ENCODE measurements around the gene ATG9B.

Gene ATG9B

DNA sequence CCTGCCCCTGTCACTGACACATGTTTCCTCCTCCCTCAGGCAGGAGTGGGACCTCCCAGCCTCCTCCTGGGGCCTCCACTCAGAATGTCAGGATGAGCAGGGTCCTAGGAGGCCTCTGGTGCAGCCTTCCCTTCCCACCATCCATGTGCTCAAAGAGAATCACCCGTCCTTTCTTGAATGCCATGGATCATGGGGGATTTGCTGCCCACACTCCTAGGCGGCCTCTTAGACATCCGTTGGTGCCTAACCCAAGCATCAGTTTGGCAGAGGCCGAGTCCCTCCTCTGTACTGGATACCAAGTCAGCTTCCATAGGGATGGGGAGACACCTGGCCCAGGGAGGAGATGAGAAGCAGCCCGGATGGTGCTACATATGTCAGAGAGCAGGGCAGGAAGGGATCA lies 26.5 kb downstream of the ATG9B start:
- DNase-seq = no peak

DNA sequence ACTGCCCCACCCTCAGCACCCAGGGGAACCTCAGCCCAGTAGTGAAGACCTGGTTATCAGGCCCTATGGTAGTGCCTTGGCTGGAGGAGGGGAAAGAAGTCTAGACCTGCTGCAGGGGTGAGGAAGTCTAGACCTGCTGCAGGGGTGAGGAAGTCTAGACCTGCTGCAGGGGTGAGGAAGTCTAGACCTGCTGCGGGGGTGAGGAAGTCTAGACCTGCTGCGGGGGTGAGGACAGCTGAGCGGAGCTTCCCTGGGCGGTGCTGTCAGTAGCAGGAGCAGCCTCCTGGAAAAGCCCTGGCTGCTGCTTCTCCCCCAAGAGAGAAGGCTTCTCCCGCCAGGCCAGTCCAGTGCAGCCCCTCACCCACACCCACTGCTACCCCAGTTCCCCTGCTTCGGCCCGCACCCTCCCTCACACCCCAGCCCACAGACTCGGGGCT lies 27.2 kb downstream of the ATG9B start:
- DNase-seq = no peak

DNA sequence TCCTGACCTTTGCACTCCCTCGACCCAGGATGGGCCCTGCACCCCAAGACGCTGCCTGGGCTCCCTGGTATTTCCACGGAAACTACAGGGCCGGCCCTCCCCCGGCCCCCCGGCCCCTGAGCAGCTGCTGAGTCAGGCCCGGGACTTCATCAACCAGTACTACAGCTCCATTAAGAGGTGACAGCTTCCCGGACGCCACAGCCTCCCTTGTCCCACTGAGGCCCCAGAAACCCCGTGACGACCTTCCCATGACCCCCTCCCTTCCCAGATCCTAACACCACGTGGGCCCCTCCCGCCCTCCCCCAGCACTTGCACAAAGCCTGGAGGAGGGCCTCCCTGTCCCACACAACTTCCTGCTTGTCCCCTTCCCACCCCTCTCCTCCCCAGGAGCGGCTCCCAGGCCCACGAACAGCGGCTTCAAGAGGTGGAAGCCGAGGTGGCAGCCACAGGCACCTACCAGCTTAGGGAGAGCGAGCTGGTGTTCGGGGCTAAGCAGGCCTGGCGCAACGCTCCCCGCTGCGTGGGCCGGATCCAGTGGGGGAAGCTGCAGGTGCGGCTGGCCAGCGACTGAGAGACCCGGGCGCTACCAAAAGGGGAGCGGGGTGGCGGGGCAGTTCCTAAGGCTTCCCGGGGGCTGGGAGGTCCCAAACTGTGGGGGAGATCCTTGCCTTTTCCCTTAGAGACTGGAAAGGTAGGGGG lies 27.8 kb downstream of the ATG9B start:
- no peak for DNase-seq

DNA sequence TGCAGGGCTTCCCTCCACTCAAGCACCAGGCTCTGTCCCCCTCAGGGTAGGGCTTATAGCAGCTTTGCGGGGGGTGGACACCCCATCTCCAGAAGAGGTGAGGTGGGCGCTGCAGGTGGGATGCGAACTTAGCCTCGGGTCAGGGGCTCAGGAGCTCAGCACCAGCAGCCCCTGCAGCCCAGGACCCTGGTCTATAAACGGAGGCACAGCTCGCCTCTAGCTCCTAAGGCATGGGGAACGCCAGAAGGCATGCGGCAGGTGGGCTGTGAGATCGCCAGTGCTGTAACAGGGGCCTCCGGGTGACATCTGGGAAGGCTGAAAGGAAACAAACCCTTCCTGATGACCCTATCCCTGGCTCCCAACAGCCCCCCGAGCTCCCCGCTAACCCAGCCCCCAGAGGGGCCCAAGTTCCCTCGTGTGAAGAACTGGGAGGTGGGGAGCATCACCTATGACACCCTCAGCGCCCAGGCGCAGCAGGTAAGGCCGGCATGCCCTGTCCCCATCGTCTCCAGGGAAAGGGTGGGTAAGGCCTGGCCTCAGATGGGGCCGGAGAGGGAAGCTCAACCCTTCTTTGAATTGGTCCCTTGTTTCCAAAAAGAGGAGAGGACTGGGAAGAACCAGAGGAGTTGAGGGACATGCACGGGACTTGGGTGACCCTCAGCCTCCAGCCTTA lies 29.3 kb downstream of the ATG9B start:
- DNase-seq = no peak

DNA sequence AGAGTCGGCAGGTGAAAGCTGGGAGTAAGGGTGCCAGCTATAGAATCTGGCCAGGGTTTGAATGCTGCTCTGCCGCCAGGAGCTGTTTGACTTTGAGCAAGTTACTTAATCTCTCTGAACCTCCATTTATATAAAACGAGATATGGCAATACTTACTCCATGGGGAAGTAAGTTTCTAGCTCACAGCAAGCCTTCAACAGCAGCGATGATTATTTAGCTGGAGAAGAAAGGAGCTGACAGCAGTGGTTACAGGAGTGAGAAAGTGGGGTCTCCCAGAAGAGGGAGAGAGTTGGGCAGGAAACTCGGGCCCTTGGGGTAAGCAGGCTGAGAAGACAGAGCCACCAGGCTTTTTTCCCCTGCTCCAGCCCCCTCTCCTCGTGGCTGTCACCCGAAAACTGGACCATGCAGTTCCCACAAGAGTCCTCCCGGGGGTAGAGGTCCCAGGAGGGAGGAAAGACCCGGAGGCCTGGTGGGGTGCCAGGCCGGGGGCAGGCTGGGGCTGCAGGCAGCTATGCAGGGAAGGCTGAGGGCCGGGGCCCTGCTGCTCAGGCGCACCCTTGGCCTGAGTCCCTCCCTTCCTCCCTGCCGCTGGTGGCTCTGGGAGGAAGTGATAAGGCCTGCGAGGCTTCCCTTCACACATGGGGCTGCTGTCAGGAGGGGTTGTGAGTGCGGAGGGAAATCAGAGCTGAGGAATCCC lies 30.0 kb downstream of the ATG9B start:
- DNase-seq = no peak

DNA sequence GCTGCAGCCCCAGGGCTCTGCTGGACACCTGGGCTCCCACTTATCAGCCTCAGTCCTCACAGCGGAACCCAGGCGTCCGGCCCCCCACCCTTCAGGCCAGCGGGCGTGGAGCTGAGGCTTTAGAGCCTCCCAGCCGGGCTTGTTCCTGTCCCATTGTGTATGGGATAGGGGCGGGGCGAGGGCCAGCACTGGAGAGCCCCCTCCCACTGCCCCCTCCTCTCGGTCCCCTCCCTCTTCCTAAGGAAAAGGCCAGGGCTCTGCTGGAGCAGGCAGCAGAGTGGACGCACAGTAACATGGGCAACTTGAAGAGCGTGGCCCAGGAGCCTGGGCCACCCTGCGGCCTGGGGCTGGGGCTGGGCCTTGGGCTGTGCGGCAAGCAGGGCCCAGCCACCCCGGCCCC lies 30.8 kb downstream of the ATG9B start:
- DNase-seq = no peak

DNA sequence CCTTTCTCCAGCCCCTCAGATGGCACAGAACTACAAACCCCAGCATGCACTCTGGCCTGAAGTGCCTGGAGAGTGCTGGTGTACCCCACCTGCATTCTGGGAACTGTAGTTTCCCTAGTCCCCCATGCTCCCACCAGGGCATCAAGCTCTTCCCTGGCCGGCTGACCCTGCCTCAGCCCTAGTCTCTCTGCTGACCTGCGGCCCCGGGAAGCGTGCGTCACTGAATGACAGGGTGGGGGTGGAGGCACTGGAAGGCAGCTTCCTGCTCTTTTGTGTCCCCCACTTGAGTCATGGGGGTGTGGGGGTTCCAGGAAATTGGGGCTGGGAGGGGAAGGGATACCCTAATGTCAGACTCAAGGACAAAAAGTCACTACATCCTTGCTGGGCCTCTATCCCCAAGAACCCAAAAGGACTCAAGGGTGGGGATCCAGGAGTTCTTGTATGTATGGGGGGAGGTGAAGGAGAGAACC lies 31.4 kb downstream of the ATG9B start:
- DNase-seq = no peak

DNA sequence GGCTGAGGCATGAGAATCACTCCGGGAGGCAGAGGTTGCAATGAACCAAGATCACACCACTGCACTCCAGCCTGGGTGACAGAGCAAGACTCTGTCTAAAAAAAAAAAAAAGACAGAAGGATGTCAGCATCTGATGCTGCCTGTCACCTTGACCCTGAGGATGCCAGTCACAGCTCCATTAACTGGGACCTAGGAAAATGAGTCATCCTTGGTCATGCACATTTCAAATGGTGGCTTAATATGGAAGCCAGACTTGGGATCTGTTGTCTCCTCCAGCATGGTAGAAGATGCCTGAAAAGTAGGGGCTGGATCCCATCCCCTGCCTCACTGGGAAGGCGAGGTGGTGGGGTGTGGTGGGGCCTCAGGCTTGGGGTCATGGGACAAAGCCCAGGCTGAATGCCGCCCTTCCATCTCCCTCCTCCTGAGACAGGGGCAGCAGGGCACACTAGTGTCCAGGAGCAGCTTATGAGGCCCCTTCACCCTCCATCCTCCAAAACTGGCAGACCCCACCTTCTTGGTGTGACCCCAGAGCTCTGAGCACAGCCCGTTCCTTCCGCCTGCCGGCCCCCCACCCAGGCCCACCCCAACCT lies 32.1 kb downstream of the ATG9B start:
- no peak for DNase-seq

DNA sequence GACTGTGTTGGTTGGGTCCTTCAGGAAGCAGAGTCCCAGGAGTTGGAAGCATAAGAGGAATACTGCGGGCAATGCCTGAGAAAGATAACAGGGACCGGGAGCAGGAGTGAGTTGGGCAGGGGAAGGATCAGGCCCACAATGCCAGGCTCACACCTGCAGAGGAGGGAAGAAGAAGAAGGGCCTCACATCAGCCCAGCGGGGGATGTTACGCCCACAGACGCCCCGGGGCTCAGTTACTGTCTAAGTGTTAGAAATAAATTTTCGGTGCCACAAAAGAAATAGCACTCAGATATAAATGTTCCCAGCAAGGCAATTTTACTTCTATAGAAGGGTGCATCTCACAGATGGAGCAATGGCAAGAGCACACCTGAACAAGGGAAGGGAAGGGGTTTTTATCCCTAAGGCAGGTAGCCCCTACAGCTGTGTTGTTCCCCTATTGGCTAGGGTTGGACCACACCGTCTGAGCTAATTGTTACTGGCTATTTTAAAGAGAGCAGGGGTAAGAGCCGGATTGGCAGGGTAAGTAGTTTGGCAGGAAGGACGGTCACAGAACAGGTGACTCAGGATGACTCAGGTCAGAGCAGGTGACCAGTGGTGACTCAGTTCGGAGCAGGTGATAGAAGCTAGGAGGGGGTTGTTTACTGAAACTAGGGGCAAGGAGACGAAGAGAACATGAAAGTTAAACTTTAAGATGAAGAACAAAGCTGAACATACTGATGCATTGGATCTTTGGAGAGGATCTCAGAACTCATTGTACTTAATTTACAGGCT lies 33.7 kb downstream of the ATG9B start, which contains the start of gene NOS3:
TSS of gene NOS3 (plus strand) at position 602 of the 771 bp plus-strand sequence. CDS start 2,787 bp downstream, outside the sequence.
- DNase-seq = no peak

DNA sequence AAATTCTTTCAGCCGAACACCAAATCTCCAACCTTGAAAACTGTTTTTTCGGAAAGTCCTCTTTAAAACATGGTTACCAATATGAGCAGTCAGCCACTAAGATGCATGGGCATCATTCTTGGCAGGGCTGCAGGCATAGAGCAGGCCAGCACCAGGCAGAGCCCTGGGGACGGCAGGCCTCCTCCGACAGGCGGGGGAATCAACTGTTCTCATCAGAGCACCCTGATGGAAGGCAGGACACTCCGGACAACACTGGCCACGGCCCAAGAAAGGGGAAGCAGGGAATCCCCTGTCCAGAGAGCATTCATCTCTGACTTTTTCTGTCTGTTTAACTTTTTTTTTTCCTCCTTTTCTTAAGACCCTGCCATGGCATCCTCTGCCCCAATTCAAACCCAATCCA lies 34.8 kb downstream of the ATG9B start:
- no peak for DNase-seq

DNA sequence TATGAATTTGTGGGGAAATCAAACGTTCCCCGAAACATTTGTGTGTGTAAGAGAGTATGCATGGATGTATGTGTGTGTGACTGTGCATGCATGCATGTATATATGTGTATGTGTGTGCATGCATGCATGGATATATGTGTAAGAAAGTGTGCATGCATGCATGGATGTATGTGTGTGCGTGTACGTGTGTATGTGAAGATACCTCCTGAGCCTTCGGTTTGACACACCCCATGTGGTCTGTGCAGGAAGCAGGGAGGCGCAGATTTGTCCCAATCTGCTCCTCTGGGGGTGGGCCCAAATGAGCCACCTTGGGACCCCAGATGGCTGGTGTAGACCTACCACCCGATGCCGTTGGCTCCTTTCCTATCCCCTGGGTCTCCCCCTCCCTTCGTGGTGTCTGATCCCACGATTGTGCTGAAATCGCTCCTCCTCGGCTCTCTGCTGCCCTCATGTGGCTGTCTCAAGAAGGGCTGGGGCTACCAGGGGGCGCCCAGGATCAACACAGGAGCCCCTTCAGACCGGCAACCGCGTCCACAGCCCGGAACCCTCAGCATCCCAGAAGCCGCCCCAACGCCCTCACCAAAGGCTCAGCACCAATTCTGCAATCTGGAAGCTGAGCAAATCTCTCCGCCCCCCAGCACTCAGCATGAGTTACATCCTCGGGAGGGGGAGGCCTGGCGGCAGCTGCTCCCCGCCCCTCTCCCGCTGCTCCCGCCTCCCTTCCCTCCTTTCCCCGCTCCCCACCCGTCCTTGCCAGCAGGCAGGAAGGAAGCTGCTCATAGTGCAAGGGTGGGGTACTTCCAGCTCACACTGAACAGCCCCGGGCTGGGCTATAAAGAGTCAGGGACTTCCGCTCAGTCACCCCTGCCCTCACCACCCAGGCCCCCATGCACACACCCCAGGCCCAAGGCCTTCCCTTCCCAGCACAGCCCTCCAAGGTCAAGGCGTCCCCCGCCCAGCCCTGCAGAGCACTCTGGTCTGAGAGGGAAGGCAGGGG lies 35.8 kb downstream of the ATG9B start:
- DNase-seq = peak; percentile 30 to 67

DNA sequence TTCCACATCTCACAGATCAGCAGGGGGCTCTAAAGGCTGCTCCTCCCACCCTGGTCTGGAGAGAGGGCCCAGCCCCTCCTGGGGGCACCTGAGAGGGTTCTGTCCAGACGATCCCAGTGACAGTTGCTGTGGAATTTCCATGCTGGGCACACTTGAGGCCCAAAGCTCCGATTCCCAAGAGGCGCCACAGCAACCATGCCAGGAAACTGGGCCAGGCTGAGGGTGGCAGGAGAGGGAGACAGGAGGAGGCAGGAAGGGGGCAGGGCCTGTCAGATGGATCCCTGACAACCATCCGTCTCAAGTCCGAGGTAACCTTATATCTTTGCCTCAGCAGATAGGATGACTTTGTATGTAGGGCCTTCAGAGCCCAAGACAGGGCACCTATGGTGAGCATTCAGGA lies 37.7 kb downstream of the ATG9B start:
- DNase-seq = no peak

DNA sequence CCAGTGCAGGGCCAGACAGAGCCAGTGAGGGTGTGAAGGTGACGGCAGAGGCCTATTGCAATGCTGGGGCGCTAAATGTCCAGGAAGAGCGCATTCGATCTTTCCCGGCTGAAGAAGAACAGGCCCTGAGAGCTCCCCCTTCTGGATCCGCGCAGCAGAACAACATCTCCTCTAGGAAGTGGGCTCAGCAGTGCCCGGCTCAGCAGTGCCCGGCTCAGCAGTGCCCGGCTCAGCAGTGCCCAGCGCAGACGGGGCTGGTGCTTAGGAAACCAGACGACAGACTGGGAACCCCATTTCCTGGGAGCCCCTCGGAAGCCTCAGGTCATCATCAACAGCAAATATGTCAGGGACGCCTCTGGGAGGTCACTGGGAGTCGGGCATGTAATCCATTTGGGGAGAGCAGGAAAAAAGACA lies 38.2 kb downstream of the ATG9B start:
- peak; percentile 18 to 60 for DNase-seq

DNA sequence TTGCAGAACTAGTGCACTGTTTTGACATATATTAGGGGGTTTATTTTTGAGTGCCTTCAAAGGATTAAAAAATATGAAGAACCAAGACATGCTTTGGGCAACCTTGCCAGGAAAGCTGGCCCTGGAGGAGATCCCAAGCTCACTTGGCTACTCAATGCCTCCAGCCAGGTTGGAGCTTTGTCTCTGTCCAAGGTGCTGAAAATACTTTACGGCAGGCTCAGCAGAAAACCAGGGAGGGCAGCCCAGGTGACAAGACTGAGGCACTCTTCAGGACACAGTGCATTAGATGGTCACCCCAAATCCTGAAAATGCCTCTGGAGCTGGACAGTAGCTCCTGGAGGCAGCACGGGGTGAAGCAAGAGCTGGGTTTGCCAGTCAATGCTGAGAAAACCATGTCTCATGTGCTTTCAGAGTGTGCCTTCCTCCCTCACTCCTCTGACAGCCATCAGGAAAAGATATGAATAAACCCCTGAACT lies 40.4 kb downstream of the ATG9B start:
- no peak for DNase-seq

DNA sequence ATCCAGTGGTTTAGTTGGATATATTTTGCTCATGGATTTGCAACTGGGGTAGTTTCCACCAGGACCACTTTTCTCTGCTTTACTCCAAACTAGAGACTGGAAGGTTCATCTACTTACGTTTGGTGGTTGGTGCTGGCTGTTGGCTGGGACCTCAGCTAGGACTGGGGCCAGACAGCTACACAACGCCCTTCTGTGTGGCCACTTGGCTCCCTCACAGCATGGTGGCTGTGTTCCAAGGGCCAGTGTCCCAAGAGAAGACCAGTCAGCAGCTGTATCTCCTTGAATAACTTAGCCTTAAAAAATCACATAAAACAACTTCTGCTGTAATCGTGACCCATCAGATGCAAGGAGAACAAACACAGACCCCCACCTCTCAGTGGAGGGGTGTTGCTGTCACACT lies 41.9 kb downstream of the ATG9B start:
- peak in 1 of 2 experiments; percentile 14 for DNase-seq

DNA sequence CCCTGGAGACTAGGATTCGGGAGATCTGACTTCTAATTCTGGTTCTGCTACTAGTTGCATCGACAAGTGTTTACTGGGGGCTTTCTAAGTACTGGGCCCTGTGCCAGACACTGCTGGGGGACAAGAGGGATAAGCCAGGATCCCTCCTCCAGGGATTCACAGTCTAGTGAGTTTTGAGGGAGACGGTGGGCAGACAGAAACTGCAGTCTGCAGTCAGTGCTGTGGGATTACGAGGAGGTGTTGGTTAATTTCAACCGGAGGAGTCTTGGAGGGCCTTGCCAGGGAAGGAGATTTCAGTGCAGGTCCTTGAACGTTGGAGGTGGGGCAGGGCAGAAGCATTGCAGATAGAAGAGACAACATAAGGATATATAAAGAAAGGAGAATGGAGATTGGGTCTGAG lies 42.6 kb downstream of the ATG9B start:
- DNase-seq = peak in 1 of 2 experiments; percentile 15

DNA sequence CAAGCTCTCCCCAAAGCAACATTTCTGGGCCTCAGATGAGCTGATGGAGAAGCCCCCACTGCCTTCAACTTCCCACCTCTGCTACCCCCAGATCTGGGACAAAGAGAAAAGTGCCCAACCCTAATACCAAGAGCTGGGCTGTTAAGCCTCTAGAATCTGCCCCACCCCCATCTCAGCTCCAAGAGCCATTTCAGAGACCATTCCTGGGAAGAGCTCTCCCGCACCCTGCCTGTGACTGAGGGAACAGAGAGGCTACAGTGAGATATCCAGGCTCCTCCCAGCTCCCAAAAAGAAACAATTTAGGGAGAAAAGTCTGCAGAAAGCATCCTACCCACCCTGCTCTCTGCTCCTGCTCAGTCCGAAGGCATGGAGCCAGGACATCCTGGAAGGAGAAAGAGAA lies 43.6 kb downstream of the ATG9B start:
- peak in 1 of 2 experiments; percentile 11 for DNase-seq

DNA sequence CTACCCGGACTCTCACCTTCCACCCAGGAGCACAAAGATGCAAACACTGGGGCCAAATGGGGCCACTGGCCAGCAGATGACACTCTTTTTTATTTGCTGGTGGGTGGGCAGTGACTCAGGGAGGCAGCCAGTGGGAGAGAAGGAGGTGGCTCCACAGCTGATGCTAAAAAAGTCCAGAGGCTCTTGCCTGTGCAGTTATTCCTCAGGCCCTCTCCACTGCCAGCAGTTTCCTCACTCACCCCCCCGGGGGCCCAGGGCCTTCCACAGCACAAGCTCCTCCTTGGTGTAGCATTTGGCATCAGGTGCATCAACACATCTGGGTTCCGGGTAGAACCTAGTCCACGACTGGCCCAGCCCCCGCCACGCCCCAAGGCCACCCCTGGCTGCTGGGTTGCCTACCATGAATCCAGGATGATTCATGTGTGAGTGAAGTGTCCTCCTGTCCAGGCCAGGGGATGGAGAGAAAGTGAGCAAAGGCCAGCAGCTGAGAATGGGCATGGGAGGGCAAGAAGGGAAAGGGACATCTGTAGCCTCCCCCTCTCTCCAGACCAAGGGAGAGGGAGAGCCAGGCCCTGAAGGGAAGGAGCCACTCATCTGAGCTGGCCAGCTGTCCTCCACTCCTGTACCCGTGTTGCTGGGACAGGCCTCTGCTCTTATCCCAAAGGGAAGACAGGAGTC lies 44.4 kb downstream of the ATG9B start:
- no peak for DNase-seq

DNA sequence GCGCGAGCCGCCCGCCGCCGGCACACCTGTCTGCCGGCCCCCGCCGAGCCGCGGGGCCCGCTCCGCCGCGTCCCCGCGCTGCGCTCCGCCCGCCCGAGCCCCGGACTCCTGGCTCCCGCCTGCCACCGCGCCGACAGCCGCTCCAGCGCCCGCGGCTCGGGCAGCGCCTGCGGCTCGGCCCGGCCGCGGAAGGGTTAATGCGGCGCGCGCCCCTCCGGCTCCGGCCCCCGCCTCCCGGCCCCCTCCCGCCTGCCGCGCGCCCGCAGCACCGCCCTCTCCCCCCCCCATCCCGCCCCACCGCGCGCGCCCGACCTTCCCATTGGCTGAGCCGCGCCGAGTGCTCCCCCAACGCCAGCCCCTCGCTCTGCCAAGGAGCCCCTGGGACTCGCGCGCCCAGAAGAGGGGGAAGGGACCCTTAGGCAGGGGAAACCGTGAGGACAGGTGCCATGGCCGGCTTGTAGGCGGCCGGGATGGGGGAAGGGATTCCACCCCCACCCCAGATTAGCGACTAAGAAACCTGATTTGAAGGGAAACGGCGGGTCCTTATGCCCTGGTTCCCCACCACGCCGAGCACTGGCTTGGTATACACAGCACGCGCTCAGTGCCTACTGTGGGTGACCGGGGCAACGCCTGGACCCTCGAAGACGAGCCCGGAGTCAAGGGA lies 46.0 kb downstream of the ATG9B start, which contains the start of gene KCNH2:
TSS of gene KCNH2 (minus strand) at position 196 of the 664 bp plus-strand sequence. CDS start 408 bp downstream, outside the sequence.
- peak; percentile 22 to 61 for DNase-seq

All from NCI-H446 (cell line).